Activated T-helper 1 cell treated with anti-CD3 and anti-CD28 coated beads, Interleukin-2, amount 50 U/mL, for 16 hours (primary cell): Measurements from ENCODE around the gene ERV3-1.
"Not testable (repeated sequence)": the region's sequence is repeated elsewhere in the genome, so short reads cannot be mapped to it uniquely, and the experiment has no call there.

ENCODE experiments used
- DNase-seq, 2 donors: peaks; one replicate each; pipeline ENCODE4 v3.0.0-alpha.2; 2020; ENCODE audit warnings: low read depth in 1 of 2, low spot score in 1 of 2

ERV3-1 gene

DNA sequence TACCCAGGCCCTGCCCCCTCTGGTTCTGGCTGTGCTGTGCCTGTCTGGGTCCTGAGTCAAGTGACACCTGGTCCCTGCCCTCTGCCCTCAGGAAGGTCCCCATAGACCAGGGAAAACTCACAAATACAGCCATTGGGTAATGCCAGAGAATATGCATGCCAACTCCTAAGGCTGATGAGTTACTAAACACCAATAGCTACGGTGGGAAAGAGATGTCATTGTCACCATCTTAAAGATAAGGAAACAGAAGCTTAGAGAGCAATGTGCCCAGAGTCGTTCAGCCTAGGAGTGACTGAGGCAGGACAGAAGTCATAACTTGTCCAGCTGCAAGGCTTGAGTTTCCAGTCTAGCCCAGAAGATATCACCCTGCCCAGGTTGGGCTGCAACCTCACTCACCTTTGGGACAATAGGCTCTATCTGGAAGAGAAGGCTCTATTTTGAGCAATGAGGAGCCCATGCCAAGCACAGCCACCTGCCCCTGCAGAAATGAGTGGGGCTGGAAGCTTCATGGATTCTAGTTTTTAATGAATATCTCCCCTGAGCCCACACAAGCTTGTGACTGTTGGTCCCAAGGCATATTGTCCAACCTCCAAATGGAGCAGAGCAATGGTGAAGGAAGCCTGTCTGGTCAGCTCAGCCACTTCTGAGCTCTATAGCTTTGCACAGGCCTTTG, 60.8 kb downstream of the ERV3-1 start:
- DNase-seq = no peak

DNA sequence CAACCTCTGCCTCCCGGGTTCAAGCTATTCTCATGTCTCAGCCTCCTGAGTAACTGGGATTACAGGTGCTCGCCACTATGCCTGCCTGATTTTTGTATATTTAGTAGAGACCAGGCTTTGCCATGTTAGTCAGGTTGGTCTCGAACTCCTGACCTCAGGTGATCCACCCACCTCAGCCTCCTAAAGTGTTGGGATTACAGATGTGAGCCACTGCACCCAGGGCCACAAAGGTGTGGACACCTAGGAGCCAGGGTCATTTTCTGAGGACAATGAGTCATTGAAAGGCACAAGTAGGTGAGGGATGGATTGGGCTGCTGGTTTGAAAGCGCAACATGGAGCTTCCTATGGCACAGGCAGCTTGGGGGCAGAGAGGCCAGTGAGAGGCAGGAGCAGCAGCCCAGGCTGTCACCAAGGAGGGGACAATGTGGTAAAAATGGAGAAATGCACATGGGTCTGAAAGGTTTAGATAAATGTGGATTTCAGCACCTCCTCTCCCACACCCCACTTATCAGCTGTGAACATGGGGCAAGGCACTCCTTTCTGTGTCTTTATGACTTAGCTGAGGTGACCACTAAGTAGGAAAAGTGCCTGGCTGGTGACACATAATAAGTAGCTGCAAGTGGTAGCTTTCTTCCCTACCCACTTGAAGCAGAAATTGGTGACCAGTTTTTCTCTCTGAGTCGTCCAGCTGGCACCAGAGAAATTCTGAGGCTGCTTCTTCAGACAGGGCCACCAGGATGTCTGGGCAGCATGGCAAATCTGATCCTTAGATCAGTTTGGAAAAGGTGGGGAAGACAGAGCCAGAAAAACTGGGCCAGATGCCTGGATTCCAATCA, 61.6 kb downstream of the ERV3-1 start:
- not testable (repeated sequence) for DNase-seq
